SK-N-SH (cell line): ENCODE results near the gene EFCAB14. TPM values are rescaled to one million over a fixed set of nuclear protein-coding genes. Genes with fewer than 3 reads are reported as not detected.

Source experiments
- CTCF ChIA-PET: fragments of 300-600, 350-600 bp; formaldehyde crosslinking; extraction: SDS; loops from one replicate; lab custom pipeline; 2021; lab: Yijun Ruan, JAX
- POLR2A ChIA-PET: fragments of 350-600 bp; sonication (Branson Sonifier 250); formaldehyde crosslinking; extraction: SDS; loops from one replicate; lab custom pipeline; 2020; ENCODE audit warnings: antibody characterized with exemption, inconsistent platforms; lab: Yijun Ruan, JAX
- DNase-seq: peaks from one replicate; pipeline ENCODE4 v3.0.0; 2012
- H2AFZ ChIP-seq: fragments of 200-600 bp; sonication (generic); 2 replicates; pipeline ENCODE4 v1.8.1; 2016; ENCODE audit warnings: antibody characterized with exemption, mild to moderate bottlenecking, low read depth
- H3F3A ChIP-seq: fragments of 200-600 bp; sonication (generic); replicated peaks from 2 replicates; pipeline ENCODE3; 2016; ENCODE audit warnings: antibody characterized with exemption, mild to moderate bottlenecking; ENCODE audit not compliant: insufficient read depth
- H3K27ac ChIP-seq, 2 experiments: fragments of 200-500 bp in 1 of 2; fragments of 200-600 bp in 1 of 2; sonication (Bioruptor generic) in 1 of 2; sonication (generic), shearing (Covaris generic) in 1 of 2; 2 replicates each; pipeline versions ENCODE4 v1.5.1 to v1.6.1; 2014 to 2016; ENCODE audit warnings: low read depth in 2 of 2, inconsistent platforms in 1 of 2, low read length in 1 of 2, mild to moderate bottlenecking in 1 of 2, mixed read lengths in 1 of 2
- H3K27me3 ChIP-seq: fragments of 200-600 bp; sonication (generic), shearing (Covaris generic); 2 replicates; pipeline ENCODE4 v1.6.1; 2016; ENCODE audit warnings: mixed run types; ENCODE audit not compliant: insufficient read depth
- H3K36me3 ChIP-seq, 2 experiments: fragments of 200-500 bp in 1 of 2; fragments of 200-600 bp in 1 of 2; sonication (Bioruptor generic) in 1 of 2; sonication (generic) in 1 of 2; replicated peaks in 1 of 2; 2 replicates each; pipeline versions ENCODE3 to v1.5.1; 2014 to 2016; ENCODE audit warnings: low read length in 1 of 2, mild to moderate bottlenecking in 1 of 2; ENCODE audit not compliant: insufficient read depth in 2 of 2, control insufficient read depth in 1 of 2
- H3K4me1 ChIP-seq, 2 experiments: fragments of 200-500 bp in 1 of 2; fragments of 200-600 bp in 1 of 2; sonication (Bioruptor generic) in 1 of 2; sonication (generic), shearing (Covaris generic) in 1 of 2; 2 replicates each; pipeline versions ENCODE4 v1.5.1 to v1.6.1; 2014 to 2016; ENCODE audit warnings: low read depth in 1 of 2, low read length in 1 of 2, mixed run types in 1 of 2; ENCODE audit not compliant: insufficient read depth in 2 of 2, control insufficient read depth in 1 of 2
- H3K4me2 ChIP-seq: fragments of 200-600 bp; sonication (generic), shearing (Covaris generic); 2 replicates; pipeline ENCODE4 v1.6.1; 2017; ENCODE audit warnings: mixed run types
- H3K4me3 ChIP-seq, 2 experiments: fragments of 200-500 bp in 1 of 2; fragments of 200-600 bp in 1 of 2; sonication (Bioruptor generic) in 1 of 2; sonication (generic), shearing (Covaris generic) in 1 of 2; 2 replicates each; pipeline versions ENCODE4 v1.5.1 to v1.8.1; 2014 to 2016; ENCODE audit warnings: low read depth in 2 of 2, inconsistent platforms in 1 of 2, low read length in 1 of 2, mild to moderate bottlenecking in 1 of 2, mixed read lengths in 1 of 2, moderate library complexity in 1 of 2
- H3K79me2 ChIP-seq: fragments of 200-600 bp; sonication (generic); 2 replicates; pipeline ENCODE4 v1.8.1; 2017; ENCODE audit warnings: mild to moderate bottlenecking; ENCODE audit not compliant: insufficient read depth
- H3K9ac ChIP-seq: fragments of 200-600 bp; sonication (generic); 2 replicates; pipeline ENCODE4 v1.6.1; 2017; ENCODE audit warnings: mixed run types
- H3K9me2 ChIP-seq: fragments of 200-600 bp; sonication (generic); 2 replicates; pipeline ENCODE4 v1.6.1; 2017; ENCODE audit warnings: mixed run types
- H3K9me3 ChIP-seq: fragments of 200-600 bp; sonication (generic); 2 replicates; pipeline ENCODE4 v1.6.1; 2017; ENCODE audit warnings: mixed run types, mild to moderate bottlenecking, moderate library complexity
- H4K20me1 ChIP-seq: fragments of 200-600 bp; sonication (generic); 2 replicates; pipeline ENCODE4 v1.6.1; 2017; ENCODE audit warnings: mild to moderate bottlenecking, mixed run types; ENCODE audit not compliant: insufficient read depth
- CHD2 ChIP-seq: fragments of 150-350 bp; IDR thresholded peaks from 2 replicates; pipeline ENCODE4 v1.6.1; 2018; ENCODE audit warnings: low read length; ENCODE audit not compliant: partially characterized antibody
- EZH2phosphoT487 ChIP-seq: fragments of 200-600 bp; sonication (generic); IDR thresholded peaks from 2 replicates; pipeline ENCODE4 v1.6.1; 2017; ENCODE audit warnings: low read depth, mixed run types, mild to moderate bottlenecking, antibody characterized with exemption, moderate library complexity, borderline replicate concordance
- FOSL2 ChIP-seq: IDR thresholded peaks from 2 replicates; pipeline ENCODE4 v1.4.0; 2012; ENCODE audit warnings: low read depth, mild to moderate bottlenecking, moderate library complexity, borderline replicate concordance
- GABPA ChIP-seq: IDR thresholded peaks from 2 replicates; pipeline ENCODE4 v1.4.0; 2012; ENCODE audit warnings: low read depth, mild to moderate bottlenecking
- GATA2 ChIP-seq: sonication (generic); formaldehyde crosslinking; IDR thresholded peaks from 2 replicates; pipeline ENCODE4 v1.5.0; 2020; ENCODE audit warnings: mild to moderate bottlenecking, missing genetic modification reagents
- JUND ChIP-seq: IDR thresholded peaks from 2 replicates; pipeline ENCODE4 v1.4.0; 2012
- MEF2A ChIP-seq: IDR thresholded peaks from 2 replicates; pipeline ENCODE4 v1.4.0; 2012; ENCODE audit warnings: low read depth, borderline replicate concordance
- MXI1 ChIP-seq: IDR thresholded peaks from 2 replicates; pipeline ENCODE4 v1.6.1; 2012; ENCODE audit warnings: mild to moderate bottlenecking, low read depth, low read length, improper control_type of control experiment
- PBX3 ChIP-seq: IDR thresholded peaks from 2 replicates; pipeline ENCODE4; 2012
- POLR2AphosphoS5 ChIP-seq: IDR thresholded peaks from 2 replicates; pipeline ENCODE4 v1.6.1; 2012; ENCODE audit warnings: low read depth, low read length
- RAD21 ChIP-seq: IDR thresholded peaks from 2 replicates; pipeline ENCODE4 v1.6.1; 2012; ENCODE audit warnings: mild to moderate bottlenecking, low read length
- RFX5 ChIP-seq: IDR thresholded peaks from 2 replicates; pipeline ENCODE4 v1.6.1; 2012; ENCODE audit warnings: mild to moderate bottlenecking, improper control_type of control experiment, low read length
- RXRA ChIP-seq: IDR thresholded peaks from 2 replicates; pipeline ENCODE4 v1.4.0; 2012; ENCODE audit warnings: low read depth, mild to moderate bottlenecking, borderline replicate concordance
- SMC3 ChIP-seq: IDR thresholded peaks from 2 replicates; pipeline ENCODE4 v1.6.1; 2012; ENCODE audit warnings: low read depth, low read length, improper control_type of control experiment
- TAF1 ChIP-seq: IDR thresholded peaks from 2 replicates; pipeline ENCODE4 v1.6.1; 2012; ENCODE audit warnings: low read depth, mild to moderate bottlenecking, low read length, moderate library complexity, borderline replicate concordance
- TEAD4 ChIP-seq: IDR thresholded peaks from 2 replicates; pipeline ENCODE4 v1.4.0; 2012; ENCODE audit warnings: mild to moderate bottlenecking, borderline replicate concordance; ENCODE audit not compliant: insufficient read depth
- USF1 ChIP-seq: IDR thresholded peaks from 2 replicates; pipeline ENCODE4 v1.4.0; 2012; ENCODE audit warnings: low read depth, borderline replicate concordance
- USF2 ChIP-seq: fragments of 150-350 bp; IDR thresholded peaks from 2 replicates; pipeline ENCODE4 v1.6.1; 2017; ENCODE audit warnings: antibody characterized with exemption, low read length, low read depth, borderline replicate concordance
- WGBS: methylation state at CpG from one replicate; pipeline ENCODE4 v1.1.6; 2017; ENCODE audit warnings: low lambda C conversion rate; 5-methylcytosine and 5-hydroxymethylcytosine counted together
- polyA plus RNA-seq, 3 experiments: library from polyadenylated mRNA; depleted of rRNA; stranded (reverse); fragments of >200 nt; gene quantifications; 2 replicates each; pipeline ENCODE4 v1.2.3, GENCODE V29; 2012
- TF ChIP-seq, protein P1 (sequence below): IDR thresholded peaks from 2 replicates; pipeline ENCODE4 v1.4.0; 2012; ENCODE audit warnings: low read depth, borderline replicate concordance
- TF ChIP-seq, protein P2 (sequence below): fragments of 150-350 bp; IDR thresholded peaks from 2 replicates; pipeline ENCODE4 v1.6.1; 2016; ENCODE audit warnings: mild to moderate bottlenecking, low read depth, low read length

Gene EFCAB14
- polyA plus RNA-seq, 1 of the 3 experiments (the other 2 are of a cell fraction): 13.6 TPM

DNA sequence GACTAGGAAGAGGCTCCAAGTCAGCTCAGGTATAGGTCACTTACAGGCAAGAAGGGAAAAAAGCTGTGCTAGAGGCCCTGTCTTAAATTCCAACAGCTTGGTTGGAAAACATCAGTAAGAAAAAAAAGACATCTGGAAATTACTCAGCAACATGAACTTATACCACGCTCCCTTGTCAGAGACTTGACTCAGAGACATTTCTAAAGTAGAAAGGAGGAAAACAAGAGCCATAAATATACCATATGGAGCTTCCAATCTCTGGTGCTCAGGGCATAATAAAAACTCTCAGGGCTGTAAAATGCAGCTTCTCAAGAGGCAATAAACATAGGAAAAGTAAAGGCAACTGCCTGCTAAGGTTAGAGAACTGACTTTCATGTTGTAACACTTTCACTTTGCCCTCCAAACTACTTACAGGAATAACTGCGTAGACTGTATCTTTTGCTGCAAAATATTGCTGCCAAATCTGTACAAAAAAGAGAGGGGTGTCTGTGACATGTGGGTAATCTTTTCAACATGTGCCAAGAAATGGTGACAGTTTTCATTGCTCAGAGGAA, 65.4 kb downstream of the EFCAB14 start:
- no peaks in the 10 kb centered on the region for H3K79me2 ChIP-seq
- H3K9ac ChIP-seq: no peak overlapping the region
- H3K27ac ChIP-seq: no peak overlapping the region; a peak in 1 of 4 replicates
- H3K9me3 ChIP-seq: no peaks in the 10 kb centered on the region
- no peaks in the 10 kb centered on the region for H3K27me3 ChIP-seq
- CTCF ChIA-PET: interaction anchor here (0.9 to 1.6 kb wide), 2 partner anchors 10 to 13 kb away, joined by 4 read pairs; no protein-coding TSS in a partner anchor
- peaks cover 38 to 58% of the 10 kb centered on the region in 2 experiments for H3K36me3 ChIP-seq
- H3K4me2 ChIP-seq: no peak overlapping the region
- 74% methylated on average over 2 of the region's 2 CpGs for WGBS
- DNase-seq: no peak
- peaks cover 4% of the 10 kb centered on the region for H3F3A ChIP-seq
- H2AFZ ChIP-seq: no peak overlapping the region
- no peak overlapping the region for H3K4me3 ChIP-seq
- no peaks in the 10 kb centered on the region for H3K4me1 ChIP-seq
- POLR2A ChIA-PET: no interaction called here
- no peaks in the 10 kb centered on the region for H4K20me1 ChIP-seq
- TF ChIP-seq RXRA: no peak
- no peak for TF ChIP-seq MEF2A
- TF ChIP-seq MXI1: no peak
- no peaks in the 10 kb centered on the region for H3K9me2 ChIP-seq

DNA sequence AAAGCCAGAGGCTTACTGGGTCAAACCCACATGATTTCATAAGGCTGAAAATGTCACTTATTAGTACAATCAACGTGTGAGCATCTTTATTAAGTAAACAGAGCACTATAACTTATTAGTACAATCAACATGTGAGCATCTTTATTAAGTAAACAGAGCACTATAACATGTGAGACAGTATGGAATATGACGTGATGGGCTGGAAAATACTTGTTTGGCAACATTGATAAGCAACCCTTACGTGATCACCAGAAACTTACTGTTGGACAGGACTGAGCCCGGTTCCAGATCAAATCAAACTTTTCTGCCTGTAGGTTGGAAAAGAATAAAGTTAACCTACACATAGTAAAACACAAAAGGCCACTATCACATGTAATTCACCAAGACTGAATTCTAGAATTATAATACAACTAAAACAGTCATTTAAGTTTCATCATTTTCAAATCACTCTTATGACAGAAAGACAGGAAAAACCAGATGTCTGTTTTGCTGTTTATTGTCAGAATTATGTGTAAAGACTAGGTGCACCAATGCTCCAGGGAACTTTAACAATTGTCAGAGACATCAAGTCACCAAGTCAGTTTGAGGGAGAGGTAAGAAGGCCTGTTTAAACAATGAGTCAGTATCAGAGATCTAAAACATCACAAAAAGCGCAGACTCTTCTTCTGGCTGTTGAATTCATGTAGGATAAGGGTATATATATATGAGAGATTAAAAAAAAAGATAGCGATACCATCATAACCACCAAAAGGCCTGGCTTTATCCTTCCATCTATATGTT, 66.4 kb downstream of the EFCAB14 start:
- Histone ChIP-seq H3K4me1 (no peaks in the 10 kb centered on the region), H3K79me2 (no peaks in the 10 kb centered on the region), H3K4me2 (no peak overlapping the region), H3K9me2 (no peaks in the 10 kb centered on the region), H3K27me3 (no peaks in the 10 kb centered on the region), H4K20me1 (no peaks in the 10 kb centered on the region), H3F3A (peaks cover 4% of the 10 kb centered on the region), H3K4me3 (no peak overlapping the region), H3K27ac (no peak overlapping the region), H3K36me3 (peaks cover 34 to 58% of the 10 kb centered on the region in 2 experiments)
- CTCF ChIA-PET: no interaction called here
- TF ChIP-seq JUND: no peak
- no peak for TF ChIP-seq RFX5
- no peak for TF ChIP-seq GABPA
- TF ChIP-seq, protein P1, sequence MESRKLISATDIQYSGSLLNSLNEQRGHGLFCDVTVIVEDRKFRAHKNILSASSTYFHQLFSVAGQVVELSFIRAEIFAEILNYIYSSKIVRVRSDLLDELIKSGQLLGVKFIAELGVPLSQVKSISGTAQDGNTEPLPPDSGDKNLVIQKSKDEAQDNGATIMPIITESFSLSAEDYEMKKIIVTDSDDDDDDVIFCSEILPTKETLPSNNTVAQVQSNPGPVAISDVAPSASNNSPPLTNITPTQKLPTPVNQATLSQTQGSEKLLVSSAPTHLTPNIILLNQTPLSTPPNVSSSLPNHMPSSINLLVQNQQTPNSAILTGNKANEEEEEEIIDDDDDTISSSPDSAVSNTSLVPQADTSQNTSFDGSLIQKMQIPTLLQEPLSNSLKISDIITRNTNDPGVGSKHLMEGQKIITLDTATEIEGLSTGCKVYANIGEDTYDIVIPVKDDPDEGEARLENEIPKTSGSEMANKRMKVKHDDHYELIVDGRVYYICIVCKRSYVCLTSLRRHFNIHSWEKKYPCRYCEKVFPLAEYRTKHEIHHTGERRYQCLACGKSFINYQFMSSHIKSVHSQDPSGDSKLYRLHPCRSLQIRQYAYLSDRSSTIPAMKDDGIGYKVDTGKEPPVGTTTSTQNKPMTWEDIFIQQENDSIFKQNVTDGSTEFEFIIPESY: no peak
- TF ChIP-seq USF1: no peak
- TF ChIP-seq CHD2: no peak
- TF ChIP-seq MXI1: no peak
- no peak for TF ChIP-seq RXRA
- no peak for TF ChIP-seq MEF2A
- TF ChIP-seq, protein P2, sequence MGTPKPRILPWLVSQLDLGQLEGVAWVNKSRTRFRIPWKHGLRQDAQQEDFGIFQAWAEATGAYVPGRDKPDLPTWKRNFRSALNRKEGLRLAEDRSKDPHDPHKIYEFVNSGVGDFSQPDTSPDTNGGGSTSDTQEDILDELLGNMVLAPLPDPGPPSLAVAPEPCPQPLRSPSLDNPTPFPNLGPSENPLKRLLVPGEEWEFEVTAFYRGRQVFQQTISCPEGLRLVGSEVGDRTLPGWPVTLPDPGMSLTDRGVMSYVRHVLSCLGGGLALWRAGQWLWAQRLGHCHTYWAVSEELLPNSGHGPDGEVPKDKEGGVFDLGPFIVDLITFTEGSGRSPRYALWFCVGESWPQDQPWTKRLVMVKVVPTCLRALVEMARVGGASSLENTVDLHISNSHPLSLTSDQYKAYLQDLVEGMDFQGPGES: no peak
- no peak for TF ChIP-seq PBX3
- TF ChIP-seq SMC3: no peak
- TF ChIP-seq TEAD4: no peak
- no peak for TF ChIP-seq EZH2phosphoT487
- TF ChIP-seq TAF1: no peak
- TF ChIP-seq USF2: no peak
- TF ChIP-seq GATA2 (CRISPR knock-in tag): no peak
- TF ChIP-seq POLR2AphosphoS5: no peak
- TF ChIP-seq RAD21: no peak
- TF ChIP-seq FOSL2: no peak
- TF ChIP-seq, all 33 proteins: peak for 0
- DNase-seq: no peak
- no peak overlapping the region for H2AFZ ChIP-seq
- POLR2A ChIA-PET: no interaction called here
- 56% methylated on average over 6 of the region's 6 CpGs for WGBS
- no peaks in the 10 kb centered on the region for H3K9me3 ChIP-seq
- no peak overlapping the region for H3K9ac ChIP-seq
